ENCODE data around the gene ESPL1.

GRCh38 chr12:53320352-53321195 lies 52.5 kb downstream of the ESPL1 start:
- no peak for TF ChIP-seq CTCF (IDR thresholded peaks at IDR 0.05)
- TF ChIP-seq POLR2A (IDR thresholded peaks at IDR 0.05): no peak

Measured in prostate gland (tissue), 2 donors.